Panc1 (cell line): ENCODE data around the gene FOXO1. TPM values are rescaled to one million over a fixed set of nuclear protein-coding genes. Genes with fewer than 3 reads are reported as not detected.

Experiments used
- ATAC-seq: fragments of 200-7000 bp; cut with Tn5 transposase; 2 replicates; pipeline ENCODE4 v1.9.1; 2020; ENCODE audit warnings: mild to moderate bottlenecking, moderate library complexity
- BruUV-seq: library from RNA; stranded (reverse); fragments of 400-500 nt; replicated peaks from 2 replicates; lab custom pipeline; 2021; lab: Mats Ljungman, UMichigan
- CTCF ChIA-PET: fragments of 300-600 bp; sonication (Branson Sonifier 250); formaldehyde crosslinking; loops from one replicate; lab custom pipeline; 2022; ENCODE audit warnings: antibody characterized with exemption; lab: Charles Lee
- POLR2A ChIA-PET: fragments of 300-600 bp; sonication (Branson Sonifier 250); formaldehyde crosslinking; loops from one replicate; lab custom pipeline; 2022; ENCODE audit warnings: antibody characterized with exemption; lab: Charles Lee
- DNase-seq: peaks from one replicate; pipeline ENCODE4 v3.0.0-alpha.2; 2010; ENCODE audit warnings: low read depth, low spot score
- H3K27ac ChIP-seq: 2 replicates; pipeline ENCODE4 v1.5.1; 2011; ENCODE audit warnings: mild to moderate bottlenecking, low read length, inconsistent platforms
- H3K27me3 ChIP-seq: fragments of 200-500 bp; sonication (Bioruptor generic); 2 replicates; pipeline ENCODE4 v1.6.0; 2014; ENCODE audit warnings: low read length, inconsistent platforms; ENCODE audit not compliant: control insufficient read depth, insufficient read depth
- H3K36me3 ChIP-seq: fragments of 200-500 bp; sonication (Bioruptor generic); 2 replicates; pipeline ENCODE4 v1.5.1; 2014; ENCODE audit warnings: inconsistent platforms, mild to moderate bottlenecking, low read length, moderate library complexity; ENCODE audit not compliant: control insufficient read depth, insufficient read depth
- H3K4me1 ChIP-seq: 2 replicates; pipeline ENCODE4 v1.5.1; 2011; ENCODE audit warnings: inconsistent platforms, mild to moderate bottlenecking, low read length, moderate library complexity; ENCODE audit not compliant: control insufficient read depth, insufficient read depth
- H3K4me3 ChIP-seq, 2 experiments: 2 replicates each; pipeline ENCODE4 v1.5.1; 2011 to 2012; ENCODE audit warnings: low read depth in 2 of 2, low read length in 2 of 2, mild to moderate bottlenecking in 2 of 2, inconsistent platforms in 1 of 2, moderate library complexity in 1 of 2
- H3K9me3 ChIP-seq: fragments of 200-500 bp; sonication (Bioruptor generic); 2 replicates; pipeline ENCODE4 v1.5.1; 2014; ENCODE audit warnings: low read depth, mild to moderate bottlenecking, inconsistent platforms, low read length, moderate library complexity; ENCODE audit not compliant: control insufficient read depth, insufficient read depth
- CTCF ChIP-seq: fragments of 450-650 bp; IDR thresholded peaks from 2 replicates; pipeline ENCODE4 v1.5.1; 2017; ENCODE audit warnings: mild to moderate bottlenecking
- POLR2AphosphoS5 ChIP-seq: IDR thresholded peaks from 2 replicates; pipeline ENCODE4 v1.6.1; 2012; ENCODE audit warnings: mild to moderate bottlenecking, low read depth, low read length, moderate library complexity
- SIN3A ChIP-seq: IDR thresholded peaks from 2 replicates; pipeline ENCODE4 v1.6.1; 2012; ENCODE audit warnings: low read depth, mild to moderate bottlenecking, low read length, moderate library complexity, borderline replicate concordance; ENCODE audit not compliant: insufficient read depth
- TCF7L2 ChIP-seq: IDR thresholded peaks from 2 replicates; pipeline ENCODE4 v1.6.1; 2011; ENCODE audit warnings: mild to moderate bottlenecking, low read depth, low read length, inconsistent platforms
- in situ Hi-C: cut with HindIII; loops from 2 replicates; pipeline ENCODE4 v1.10.0; 2016; ENCODE audit warnings: low sequenced_read_pairs, low pct_unique_long_range_greater_than_20kb
- intact Hi-C: fragments of 100-400 bp; cut with micrococcal nuclease; formaldehyde crosslinking; loops from one replicate; pipeline ENCODE4 v1.10.0; 2022; ENCODE audit not compliant: unreplicated experiment
- total RNA-seq: library from RNA; stranded (reverse); gene quantifications from one replicate; pipeline ENCODE4 v1.2.1, GENCODE V29; 2021; ENCODE audit not compliant: unreplicated experiment
- TF ChIP-seq, protein P1 (sequence below), 2 experiments: IDR thresholded peaks; 2 replicates each; pipeline ENCODE4 v1.6.1; 2011 to 2012; ENCODE audit warnings: low read depth in 2 of 2, control low read depth in 1 of 2, low read length in 1 of 2, mild to moderate bottlenecking in 1 of 2, moderate library complexity in 1 of 2; ENCODE audit not compliant: insufficient read depth in 1 of 2

FOXO1 gene
- total RNA-seq, 1 experiment from 2014 or later, result 2.1 TPM

- BruUV-seq, result no TSS peak
- intact Hi-C loops, result no loop called here
- CTCF ChIA-PET, result no interaction called here
- H3K4me3 ChIP-seq, result no peak overlapping the region
- no peaks in the 10 kb centered on the region for H3K36me3 ChIP-seq
- H3K4me1 ChIP-seq, result peaks cover 8% of the 10 kb centered on the region
- H3K27ac ChIP-seq, result no peak overlapping the region
- TF ChIP-seq, protein P1, sequence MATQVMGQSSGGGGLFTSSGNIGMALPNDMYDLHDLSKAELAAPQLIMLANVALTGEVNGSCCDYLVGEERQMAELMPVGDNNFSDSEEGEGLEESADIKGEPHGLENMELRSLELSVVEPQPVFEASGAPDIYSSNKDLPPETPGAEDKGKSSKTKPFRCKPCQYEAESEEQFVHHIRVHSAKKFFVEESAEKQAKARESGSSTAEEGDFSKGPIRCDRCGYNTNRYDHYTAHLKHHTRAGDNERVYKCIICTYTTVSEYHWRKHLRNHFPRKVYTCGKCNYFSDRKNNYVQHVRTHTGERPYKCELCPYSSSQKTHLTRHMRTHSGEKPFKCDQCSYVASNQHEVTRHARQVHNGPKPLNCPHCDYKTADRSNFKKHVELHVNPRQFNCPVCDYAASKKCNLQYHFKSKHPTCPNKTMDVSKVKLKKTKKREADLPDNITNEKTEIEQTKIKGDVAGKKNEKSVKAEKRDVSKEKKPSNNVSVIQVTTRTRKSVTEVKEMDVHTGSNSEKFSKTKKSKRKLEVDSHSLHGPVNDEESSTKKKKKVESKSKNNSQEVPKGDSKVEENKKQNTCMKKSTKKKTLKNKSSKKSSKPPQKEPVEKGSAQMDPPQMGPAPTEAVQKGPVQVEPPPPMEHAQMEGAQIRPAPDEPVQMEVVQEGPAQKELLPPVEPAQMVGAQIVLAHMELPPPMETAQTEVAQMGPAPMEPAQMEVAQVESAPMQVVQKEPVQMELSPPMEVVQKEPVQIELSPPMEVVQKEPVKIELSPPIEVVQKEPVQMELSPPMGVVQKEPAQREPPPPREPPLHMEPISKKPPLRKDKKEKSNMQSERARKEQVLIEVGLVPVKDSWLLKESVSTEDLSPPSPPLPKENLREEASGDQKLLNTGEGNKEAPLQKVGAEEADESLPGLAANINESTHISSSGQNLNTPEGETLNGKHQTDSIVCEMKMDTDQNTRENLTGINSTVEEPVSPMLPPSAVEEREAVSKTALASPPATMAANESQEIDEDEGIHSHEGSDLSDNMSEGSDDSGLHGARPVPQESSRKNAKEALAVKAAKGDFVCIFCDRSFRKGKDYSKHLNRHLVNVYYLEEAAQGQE (IDR thresholded peaks at IDR 0.05; ENCODE audit: insufficient read depth in 1 of 2, low read depth in 2 of 2, low read length in 1 of 2), result no peak
- TF ChIP-seq SIN3A (no peak), POLR2AphosphoS5 (no peak), CTCF (no peak), TCF7L2 (no peak)
- in situ Hi-C loops, result no loop called here
- no peaks in the 10 kb centered on the region for H3K27me3 ChIP-seq
- DNase-seq (no peak), ATAC-seq (no peak)
- H3K9me3 ChIP-seq, result no peaks in the 10 kb centered on the region
- POLR2A ChIA-PET, result no interaction called here
Observed at GRCh38 chr13:40536443-40537113, 129.9 kb downstream of the FOXO1 start.

DNA sequence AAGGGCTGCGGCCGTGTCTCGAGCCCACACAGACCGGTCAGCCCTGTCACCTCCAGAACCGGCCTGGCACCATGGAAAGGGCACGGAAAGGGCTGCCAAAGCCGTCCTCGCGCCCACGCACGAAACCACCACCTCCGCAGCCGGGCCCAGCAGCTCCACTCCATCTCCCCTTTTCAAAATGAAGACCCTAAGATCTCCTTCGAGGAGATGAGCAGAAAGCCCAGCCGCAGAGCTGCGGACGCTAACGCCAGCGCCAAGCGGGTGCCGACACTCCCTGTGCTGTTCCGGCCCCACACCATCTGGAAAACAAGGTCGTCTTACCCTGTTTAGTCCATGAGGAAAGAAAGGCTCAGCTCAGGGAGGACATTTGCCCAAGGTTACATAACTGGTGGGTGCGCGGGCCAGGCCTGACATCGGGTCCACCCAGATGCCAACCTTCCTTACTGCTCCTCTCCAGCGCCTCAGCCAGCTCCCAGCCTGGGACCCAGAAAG lies 131.1 kb downstream of the FOXO1 start:
- Histone ChIP-seq H3K9me3 (no peaks in the 10 kb centered on the region), H3K36me3 (no peaks in the 10 kb centered on the region), H3K4me3 (no peak overlapping the region), H3K27me3 (no peaks in the 10 kb centered on the region), H3K4me1 (peaks cover 4% of the 10 kb centered on the region), H3K27ac (no peak overlapping the region)
- no peak for TF ChIP-seq POLR2AphosphoS5
- no peak for TF ChIP-seq TCF7L2
- no peak for TF ChIP-seq SIN3A
- TF ChIP-seq, protein P1 (IDR thresholded peaks at IDR 0.05; ENCODE audit: insufficient read depth in 1 of 2, low read depth in 2 of 2, low read length in 1 of 2), result no peak
- TF ChIP-seq CTCF, result no peak
- DNase-seq, result no peak
- intact Hi-C loops, result no loop called here
- BruUV-seq, result no TSS peak
- CTCF ChIA-PET, result no interaction called here
- POLR2A ChIA-PET, result no interaction called here
- no peak for ATAC-seq
- in situ Hi-C loops, result no loop called here
